ENCODE results near the gene CA10. TPM values are rescaled to one million over a fixed set of nuclear protein-coding genes. Genes with fewer than 3 reads are reported as not detected.

CA10 gene
- polyA plus RNA-seq, 1 donor from 2014 or later, result 6.2 TPM

DNA sequence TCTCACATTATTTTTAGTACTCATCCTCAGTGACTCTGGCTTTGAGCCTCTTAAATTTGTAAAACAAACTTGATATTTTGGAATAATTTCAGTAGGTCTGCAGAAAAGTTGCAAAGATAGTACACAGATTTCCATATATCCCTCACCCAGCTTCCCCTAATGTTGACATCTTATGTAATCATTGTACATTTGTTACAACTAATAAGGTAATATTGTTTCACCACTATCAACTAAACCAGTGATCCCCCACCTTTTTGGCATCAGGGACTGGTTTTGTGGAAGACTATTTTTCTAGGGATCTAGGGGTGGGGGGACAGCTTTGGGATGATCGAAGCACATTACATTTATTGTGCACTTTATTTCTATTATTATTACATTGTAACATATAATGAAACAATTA is 391.2 kb downstream of the CA10 start:
- Histone ChIP-seq H3K4me2 (ENCODE audit: low read length) (no peak overlapping the region), H2AFZ (ENCODE audit: low read depth, low read length) (no peak overlapping the region), H3K4me3 (ENCODE audit: low read length) (no peak overlapping the region), H3K9me3 (ENCODE audit: low read length) (no peaks in the 10 kb centered on the region), H3K9me2 (ENCODE audit: insufficient read depth, low read length) (no peaks in the 10 kb centered on the region), H4K20me1 (ENCODE audit: insufficient read depth) (no peaks in the 10 kb centered on the region), H3F3A (ENCODE audit: insufficient read depth, low read length, poor library complexity, severe bottlenecking) (no peaks in the 10 kb centered on the region), H3K27ac (ENCODE audit: low read length) (no peak overlapping the region), H3K9ac (ENCODE audit: low read length) (no peak overlapping the region), H3K36me3 (ENCODE audit: insufficient read depth, low read length) (no peaks in the 10 kb centered on the region), H3K27me3 (ENCODE audit: insufficient read depth, low read depth, low read length) (no peaks in the 10 kb centered on the region), H3K79me2 (replicated peaks; ENCODE audit: insufficient read depth, low read length) (no peaks in the 10 kb centered on the region)
- TF ChIP-seq POLR2AphosphoS5 (IDR thresholded peaks at IDR 0.05), result no peak
- TF ChIP-seq, protein P1, sequence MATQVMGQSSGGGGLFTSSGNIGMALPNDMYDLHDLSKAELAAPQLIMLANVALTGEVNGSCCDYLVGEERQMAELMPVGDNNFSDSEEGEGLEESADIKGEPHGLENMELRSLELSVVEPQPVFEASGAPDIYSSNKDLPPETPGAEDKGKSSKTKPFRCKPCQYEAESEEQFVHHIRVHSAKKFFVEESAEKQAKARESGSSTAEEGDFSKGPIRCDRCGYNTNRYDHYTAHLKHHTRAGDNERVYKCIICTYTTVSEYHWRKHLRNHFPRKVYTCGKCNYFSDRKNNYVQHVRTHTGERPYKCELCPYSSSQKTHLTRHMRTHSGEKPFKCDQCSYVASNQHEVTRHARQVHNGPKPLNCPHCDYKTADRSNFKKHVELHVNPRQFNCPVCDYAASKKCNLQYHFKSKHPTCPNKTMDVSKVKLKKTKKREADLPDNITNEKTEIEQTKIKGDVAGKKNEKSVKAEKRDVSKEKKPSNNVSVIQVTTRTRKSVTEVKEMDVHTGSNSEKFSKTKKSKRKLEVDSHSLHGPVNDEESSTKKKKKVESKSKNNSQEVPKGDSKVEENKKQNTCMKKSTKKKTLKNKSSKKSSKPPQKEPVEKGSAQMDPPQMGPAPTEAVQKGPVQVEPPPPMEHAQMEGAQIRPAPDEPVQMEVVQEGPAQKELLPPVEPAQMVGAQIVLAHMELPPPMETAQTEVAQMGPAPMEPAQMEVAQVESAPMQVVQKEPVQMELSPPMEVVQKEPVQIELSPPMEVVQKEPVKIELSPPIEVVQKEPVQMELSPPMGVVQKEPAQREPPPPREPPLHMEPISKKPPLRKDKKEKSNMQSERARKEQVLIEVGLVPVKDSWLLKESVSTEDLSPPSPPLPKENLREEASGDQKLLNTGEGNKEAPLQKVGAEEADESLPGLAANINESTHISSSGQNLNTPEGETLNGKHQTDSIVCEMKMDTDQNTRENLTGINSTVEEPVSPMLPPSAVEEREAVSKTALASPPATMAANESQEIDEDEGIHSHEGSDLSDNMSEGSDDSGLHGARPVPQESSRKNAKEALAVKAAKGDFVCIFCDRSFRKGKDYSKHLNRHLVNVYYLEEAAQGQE (IDR thresholded peaks at IDR 0.05; ENCODE audit: borderline replicate concordance), result no peak
- no peak for TF ChIP-seq RAD21 (conservative IDR thresholded peaks at IDR 0.05)
- TF ChIP-seq MXI1 (conservative IDR thresholded peaks at IDR 0.05; ENCODE audit: poor library complexity, severe bottlenecking), result no peak
- no peak for TF ChIP-seq TAF1 (IDR thresholded peaks at IDR 0.05; ENCODE audit: low read depth)

DNA sequence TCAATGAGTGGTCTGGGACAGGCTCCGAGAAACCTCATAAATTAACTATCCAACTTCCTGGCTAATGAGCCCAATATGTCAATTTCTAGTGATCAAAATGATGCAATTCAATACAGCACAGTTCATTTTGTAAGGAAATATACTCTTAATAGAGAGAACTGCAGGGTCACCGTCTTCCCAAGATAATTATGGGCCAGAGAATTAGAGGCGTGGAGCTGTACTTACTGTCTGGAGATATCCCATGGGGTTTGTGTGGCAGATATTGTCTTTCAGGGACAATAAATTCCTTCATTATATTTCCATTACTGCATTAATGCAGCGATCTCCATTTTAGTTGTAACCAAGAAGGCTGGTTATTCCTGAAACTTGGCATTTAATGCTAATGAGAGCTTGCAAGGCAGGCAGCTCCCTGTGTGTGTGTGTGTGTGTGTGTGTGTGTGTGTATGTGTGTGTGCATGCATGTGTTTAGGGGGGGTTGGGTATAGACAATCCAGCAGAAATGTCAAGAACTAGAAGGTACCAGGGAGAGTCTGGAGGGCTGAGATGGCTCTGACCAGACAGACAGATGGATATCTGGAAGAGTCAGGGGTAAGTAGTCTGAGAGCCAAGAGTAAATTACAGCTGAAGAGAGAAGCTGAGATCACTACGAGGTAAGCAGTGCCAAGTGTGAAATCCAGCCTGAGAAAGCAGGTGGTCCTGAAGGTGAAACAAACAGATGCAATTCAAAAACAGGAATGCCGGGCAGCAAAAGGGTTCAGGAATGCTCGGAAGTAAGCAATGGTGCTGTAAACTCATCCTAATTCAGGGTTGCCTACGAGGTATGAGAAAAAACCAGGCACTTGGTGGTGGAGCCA is 393.0 kb downstream of the CA10 start:
- H3K79me2 ChIP-seq (replicated peaks; ENCODE audit: insufficient read depth, low read length), result no peaks in the 10 kb centered on the region
- H3K9me3 ChIP-seq (ENCODE audit: low read length), result no peaks in the 10 kb centered on the region
- H3F3A ChIP-seq (ENCODE audit: insufficient read depth, low read length, poor library complexity, severe bottlenecking), result no peaks in the 10 kb centered on the region
- TF ChIP-seq, protein P2, sequence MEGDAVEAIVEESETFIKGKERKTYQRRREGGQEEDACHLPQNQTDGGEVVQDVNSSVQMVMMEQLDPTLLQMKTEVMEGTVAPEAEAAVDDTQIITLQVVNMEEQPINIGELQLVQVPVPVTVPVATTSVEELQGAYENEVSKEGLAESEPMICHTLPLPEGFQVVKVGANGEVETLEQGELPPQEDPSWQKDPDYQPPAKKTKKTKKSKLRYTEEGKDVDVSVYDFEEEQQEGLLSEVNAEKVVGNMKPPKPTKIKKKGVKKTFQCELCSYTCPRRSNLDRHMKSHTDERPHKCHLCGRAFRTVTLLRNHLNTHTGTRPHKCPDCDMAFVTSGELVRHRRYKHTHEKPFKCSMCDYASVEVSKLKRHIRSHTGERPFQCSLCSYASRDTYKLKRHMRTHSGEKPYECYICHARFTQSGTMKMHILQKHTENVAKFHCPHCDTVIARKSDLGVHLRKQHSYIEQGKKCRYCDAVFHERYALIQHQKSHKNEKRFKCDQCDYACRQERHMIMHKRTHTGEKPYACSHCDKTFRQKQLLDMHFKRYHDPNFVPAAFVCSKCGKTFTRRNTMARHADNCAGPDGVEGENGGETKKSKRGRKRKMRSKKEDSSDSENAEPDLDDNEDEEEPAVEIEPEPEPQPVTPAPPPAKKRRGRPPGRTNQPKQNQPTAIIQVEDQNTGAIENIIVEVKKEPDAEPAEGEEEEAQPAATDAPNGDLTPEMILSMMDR (IDR thresholded peaks at IDR 0.05; ENCODE audit: poor library complexity, severe bottlenecking), result no peak
- TF ChIP-seq, protein P1 (IDR thresholded peaks at IDR 0.05; ENCODE audit: borderline replicate concordance), result no peak
- TF ChIP-seq TAF1 (IDR thresholded peaks at IDR 0.05; ENCODE audit: low read depth) (no peak), MXI1 (conservative IDR thresholded peaks at IDR 0.05; ENCODE audit: poor library complexity, severe bottlenecking) (no peak), EZH2 (IDR thresholded peaks at IDR 0.05; ENCODE audit: borderline replicate concordance, insufficient read depth, low read length, poor library complexity, severe bottlenecking) (no peak), SMC3 (conservative IDR thresholded peaks at IDR 0.05; ENCODE audit: poor library complexity) (no peak), EP300 (conservative IDR thresholded peaks at IDR 0.05; ENCODE audit: poor library complexity, severe bottlenecking) (no peak), POLR2AphosphoS5 (IDR thresholded peaks at IDR 0.05) (no peak), RAD21 (conservative IDR thresholded peaks at IDR 0.05) (no peak)
- no peaks in the 10 kb centered on the region for H3K9me2 ChIP-seq (ENCODE audit: insufficient read depth, low read length)
- H3K27ac ChIP-seq (ENCODE audit: low read length), result no peak overlapping the region
- no peaks in the 10 kb centered on the region for H3K27me3 ChIP-seq (ENCODE audit: insufficient read depth, low read depth, low read length)
- no peaks in the 10 kb centered on the region for H3K36me3 ChIP-seq (ENCODE audit: insufficient read depth, low read length)
- no peak overlapping the region for H2AFZ ChIP-seq (ENCODE audit: low read depth, low read length)
- H3K4me3 ChIP-seq (ENCODE audit: low read length), result no peak overlapping the region
- H3K9ac ChIP-seq (ENCODE audit: low read length), result no peak overlapping the region
- no peaks in the 10 kb centered on the region for H4K20me1 ChIP-seq (ENCODE audit: insufficient read depth)
- H3K4me2 ChIP-seq (ENCODE audit: low read length), result no peak overlapping the region
